Mesothelial cell of epicardium (in vitro differentiated cells): ENCODE data around the gene CPLANE1. TPM values are rescaled to one million over a fixed set of nuclear protein-coding genes. Genes with fewer than 3 reads are reported as not detected.

Source experiments
- DNase-seq, 2 experiments: peaks; one replicate each; pipeline ENCODE4 v3.0.0; 2021; ENCODE audit warnings: low spot score in 2 of 2; ENCODE audit not compliant: unreplicated experiment in 2 of 2
- H3K27ac Mint-ChIP-seq: 2 replicates; pipeline ENCODE4 v1.8.0; 2021; ENCODE audit warnings: mixed read lengths
- H3K27me3 Mint-ChIP-seq: 2 replicates; pipeline ENCODE4 v1.8.0; 2021; ENCODE audit warnings: low read depth, mixed read lengths
- H3K36me3 Mint-ChIP-seq: 2 replicates; pipeline ENCODE4 v1.8.0; 2021; ENCODE audit warnings: mixed read lengths
- H3K4me1 Mint-ChIP-seq: 2 replicates; pipeline ENCODE4 v1.8.0; 2021; ENCODE audit warnings: mixed read lengths
- H3K4me3 Mint-ChIP-seq: 2 replicates; pipeline ENCODE4 v1.8.0; 2021; ENCODE audit warnings: mild to moderate bottlenecking, moderate library complexity, mixed read lengths
- H3K9me3 Mint-ChIP-seq: 2 replicates; pipeline ENCODE4 v1.8.0; 2021; ENCODE audit warnings: mixed read lengths
- total RNA-seq: library from RNA; stranded (reverse); gene quantifications from 3 replicates; pipeline ENCODE4 v1.2.1, GENCODE V29; 2021
- TF ChIP-seq, protein P1 (sequence below): fragments of 200-600 bp; sonication (generic); IDR thresholded peaks from one replicate; pipeline ENCODE4 v1.5.0; 2021; ENCODE audit warnings: antibody characterized with exemption; ENCODE audit not compliant: unreplicated experiment

Gene CPLANE1
- total RNA-seq, 1 donor from 2014 or later = 32.3 TPM

- no peaks in the 10 kb centered on the region for H3K9me3 Mint-ChIP-seq
- no peak for DNase-seq
- no peak overlapping the region for H3K4me3 Mint-ChIP-seq
- H3K27ac Mint-ChIP-seq = peak overlapping the region; percentile 52
- H3K36me3 Mint-ChIP-seq = peaks cover 47% of the 10 kb centered on the region
- no peaks in the 10 kb centered on the region for H3K4me1 Mint-ChIP-seq
- no peaks in the 10 kb centered on the region for H3K27me3 Mint-ChIP-seq
- TF ChIP-seq, protein P1, sequence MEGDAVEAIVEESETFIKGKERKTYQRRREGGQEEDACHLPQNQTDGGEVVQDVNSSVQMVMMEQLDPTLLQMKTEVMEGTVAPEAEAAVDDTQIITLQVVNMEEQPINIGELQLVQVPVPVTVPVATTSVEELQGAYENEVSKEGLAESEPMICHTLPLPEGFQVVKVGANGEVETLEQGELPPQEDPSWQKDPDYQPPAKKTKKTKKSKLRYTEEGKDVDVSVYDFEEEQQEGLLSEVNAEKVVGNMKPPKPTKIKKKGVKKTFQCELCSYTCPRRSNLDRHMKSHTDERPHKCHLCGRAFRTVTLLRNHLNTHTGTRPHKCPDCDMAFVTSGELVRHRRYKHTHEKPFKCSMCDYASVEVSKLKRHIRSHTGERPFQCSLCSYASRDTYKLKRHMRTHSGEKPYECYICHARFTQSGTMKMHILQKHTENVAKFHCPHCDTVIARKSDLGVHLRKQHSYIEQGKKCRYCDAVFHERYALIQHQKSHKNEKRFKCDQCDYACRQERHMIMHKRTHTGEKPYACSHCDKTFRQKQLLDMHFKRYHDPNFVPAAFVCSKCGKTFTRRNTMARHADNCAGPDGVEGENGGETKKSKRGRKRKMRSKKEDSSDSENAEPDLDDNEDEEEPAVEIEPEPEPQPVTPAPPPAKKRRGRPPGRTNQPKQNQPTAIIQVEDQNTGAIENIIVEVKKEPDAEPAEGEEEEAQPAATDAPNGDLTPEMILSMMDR = no peak
These were observed 192.4 kb downstream of the CPLANE1 start for GRCh38 chr5:37056762-37057161.

Other genes with a start within 250 kb of the CPLANE1 start
- 30.8 to 32.9 TPM (median 31.5 TPM) in 3 replicates for gene NUP155, start 121.7 kb upstream of the CPLANE1 start, total RNA-seq
- 43.3 to 47.8 TPM (median 47.1 TPM) in 3 replicates for gene WDR70, start 129.9 kb upstream of the CPLANE1 start, total RNA-seq